ENCODE results near the gene RYR3. TPM values are rescaled to one million over a fixed set of nuclear protein-coding genes. Genes with fewer than 3 reads are reported as not detected.

Gene RYR3
- total and polyA plus RNA-seq, 5 experiments from 2014 or later: 0.17 to 0.22 TPM; not detected in 3

- H3K4me3 Mint-ChIP-seq: no peak overlapping the region
- no peak for DNase-seq
- no peaks in the 10 kb centered on the region for H3K36me3 Mint-ChIP-seq
- H3K27me3 Mint-ChIP-seq: peaks cover 0 to 16% (median 5%) of the 10 kb centered on the region in 5 donors
- no peak for ATAC-seq
- H3K4me1 Mint-ChIP-seq: no peaks in the 10 kb centered on the region
- POLR2A ChIA-PET: no interaction called here
- no peaks in the 10 kb centered on the region for H3K9me3 Mint-ChIP-seq
- no peak overlapping the region for H3K27ac Mint-ChIP-seq
These were observed 157.0 kb downstream of the RYR3 start for GRCh38 chr15:33467816-33468163.

GRCh38 chr15:33468740-33469139 is 158.0 kb downstream of the RYR3 start:
- no peak overlapping the region for H3K27ac Mint-ChIP-seq

DNA sequence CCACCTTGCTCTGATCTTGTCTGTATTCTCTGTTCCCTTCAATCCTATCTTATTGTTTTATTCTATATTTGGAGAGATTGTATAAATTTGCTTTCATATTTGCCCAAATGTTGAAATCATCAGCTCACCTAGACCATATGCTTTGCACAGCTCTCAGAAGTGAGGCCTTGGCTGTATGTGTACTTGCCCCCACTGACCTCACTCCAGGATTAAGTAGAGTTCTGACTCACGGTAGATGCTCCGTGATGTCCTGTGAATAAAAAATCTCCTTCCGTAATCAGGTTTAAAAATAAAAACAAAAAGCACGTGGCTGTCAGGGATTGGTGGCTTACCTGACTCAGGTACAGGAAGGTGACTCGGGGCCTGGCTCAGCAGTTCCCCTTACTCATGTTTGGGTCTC is 162.2 kb downstream of the RYR3 start:
- Mint-ChIP-seq H3K27me3 (peaks cover 0 to 11% (median 7%) of the 10 kb centered on the region in 5 donors), H3K36me3 (no peaks in the 10 kb centered on the region)
- no peak for DNase-seq

More at GRCh38 chr15:33468740-33469139, 158.0 kb downstream of the RYR3 start:
- no peak overlapping the region for H3K4me3 Mint-ChIP-seq
- no peaks in the 10 kb centered on the region for H3K9me3 Mint-ChIP-seq
- POLR2A ChIA-PET: no interaction called here
- no peak for DNase-seq
- ATAC-seq: no peak
- no peaks in the 10 kb centered on the region for H3K36me3 Mint-ChIP-seq
- no peaks in the 10 kb centered on the region for H3K4me1 Mint-ChIP-seq
- H3K27me3 Mint-ChIP-seq: peaks cover 0 to 19% (median 7%) of the 10 kb centered on the region in 5 donors

GRCh38 chr15:33473714-33474113 is 162.9 kb downstream of the RYR3 start:
- Mint-ChIP-seq H3K9me3 (peaks cover 0 to 3% (median 0%) of the 10 kb centered on the region in 9 donors), H3K36me3 (no peaks in the 10 kb centered on the region), H3K4me3 (no peak overlapping the region), H3K4me1 (no peaks in the 10 kb centered on the region), H3K27me3 (peaks cover 0 to 11% (median 7%) of the 10 kb centered on the region in 5 donors), H3K27ac (no peak overlapping the region)
- no peak for ATAC-seq
- DNase-seq: no peak
- POLR2A ChIA-PET: no interaction called here

More for the DNA sequence above, 162.2 kb downstream of the RYR3 start:
- ATAC-seq: no peak
- POLR2A ChIA-PET: no interaction called here
- no peak overlapping the region for H3K27ac Mint-ChIP-seq
- H3K4me1 Mint-ChIP-seq: no peaks in the 10 kb centered on the region
- no peak overlapping the region for H3K4me3 Mint-ChIP-seq
- H3K9me3 Mint-ChIP-seq: peaks cover 0 to 3% (median 0%) of the 10 kb centered on the region in 9 donors

DNA sequence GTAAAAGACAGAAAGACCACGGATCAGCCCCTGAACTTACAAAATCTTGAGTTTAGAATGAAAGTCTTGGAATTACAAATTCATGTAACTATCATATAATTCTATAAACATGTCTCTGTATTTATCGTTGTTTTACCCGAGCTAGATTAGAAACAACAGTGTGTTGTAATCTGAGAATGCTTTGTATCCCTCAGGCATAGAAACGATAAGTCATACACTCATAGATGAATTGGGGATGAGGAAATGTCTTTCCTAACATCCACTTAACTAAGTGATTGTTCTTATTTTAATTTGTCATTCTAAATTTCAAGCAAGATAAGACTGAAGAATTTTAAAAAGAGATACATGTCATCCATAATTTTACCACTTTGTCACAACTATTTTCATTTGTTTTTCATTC is 165.3 kb downstream of the RYR3 start:
- ATAC-seq (no peak), DNase-seq (no peak)
- POLR2A ChIA-PET: no interaction called here
- H3K9me3 Mint-ChIP-seq: peaks cover 0 to 9% (median 3%) of the 10 kb centered on the region in 9 donors
- peaks cover 0 to 11% (median 7%) of the 10 kb centered on the region in 5 donors for H3K27me3 Mint-ChIP-seq
- H3K27ac Mint-ChIP-seq: no peak overlapping the region
- H3K4me1 Mint-ChIP-seq: no peaks in the 10 kb centered on the region
- no peak overlapping the region for H3K4me3 Mint-ChIP-seq
- no peaks in the 10 kb centered on the region for H3K36me3 Mint-ChIP-seq

DNA sequence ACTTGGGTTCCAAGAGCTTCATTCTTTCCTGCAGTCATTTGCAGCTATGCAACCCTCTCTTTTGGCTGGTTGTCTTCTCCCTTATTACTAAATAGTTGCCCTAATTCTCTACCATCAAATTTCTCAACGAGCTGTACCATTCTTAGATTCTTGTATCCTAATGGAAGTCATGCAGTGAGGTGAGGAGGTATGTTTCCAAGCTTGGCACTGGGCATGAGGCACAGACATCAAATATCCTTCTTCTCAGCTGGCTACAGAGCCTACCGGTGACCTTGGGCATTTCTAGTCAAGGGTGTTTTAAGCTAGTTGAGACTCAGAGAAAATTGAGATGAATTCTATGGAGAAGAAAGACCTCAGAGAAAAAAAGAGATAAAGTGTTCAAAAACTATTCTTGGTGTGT is 166.1 kb downstream of the RYR3 start:
- Mint-ChIP-seq H3K27ac (no peak overlapping the region), H3K36me3 (peaks cover 0 to under 1% (median 0%) of the 10 kb centered on the region in 3 donors), H3K4me1 (no peaks in the 10 kb centered on the region), H3K9me3 (peaks cover 0 to 9% (median 3%) of the 10 kb centered on the region in 9 donors), H3K4me3 (no peak overlapping the region), H3K27me3 (peaks cover 0 to 11% (median 7%) of the 10 kb centered on the region in 5 donors)
- POLR2A ChIA-PET: no interaction called here
- ATAC-seq (no peak), DNase-seq (no peak)

DNA sequence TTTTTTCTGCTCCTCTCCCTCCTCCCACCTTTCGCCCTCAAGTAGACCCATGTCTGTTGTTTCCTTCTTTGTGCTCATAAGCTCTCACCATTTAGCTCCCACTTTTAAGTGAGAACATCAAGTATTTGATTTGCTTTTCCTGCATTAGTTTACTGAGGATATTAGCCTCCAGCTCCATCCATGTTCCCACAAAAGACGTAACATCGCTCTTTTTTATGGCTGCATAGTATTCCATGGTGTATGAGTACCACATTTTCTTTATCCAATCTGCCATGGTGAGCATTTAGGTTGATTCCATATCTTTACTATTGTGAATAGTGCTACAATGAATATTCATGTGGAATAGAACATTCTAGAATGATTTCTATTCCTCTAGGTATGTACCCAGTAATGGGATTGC is 178.6 kb downstream of the RYR3 start:
- H3K27me3 Mint-ChIP-seq: peaks cover 0 to 17% (median 4%) of the 10 kb centered on the region in 5 donors
- POLR2A ChIA-PET: no interaction called here
- H3K36me3 Mint-ChIP-seq: no peaks in the 10 kb centered on the region
- no peaks in the 10 kb centered on the region for H3K4me1 Mint-ChIP-seq
- H3K27ac Mint-ChIP-seq: no peak overlapping the region
- DNase-seq (no peak), ATAC-seq (no peak)
- peaks cover 0 to 3% (median 0%) of the 10 kb centered on the region in 9 donors for H3K9me3 Mint-ChIP-seq
- H3K4me3 Mint-ChIP-seq: no peak overlapping the region

DNA sequence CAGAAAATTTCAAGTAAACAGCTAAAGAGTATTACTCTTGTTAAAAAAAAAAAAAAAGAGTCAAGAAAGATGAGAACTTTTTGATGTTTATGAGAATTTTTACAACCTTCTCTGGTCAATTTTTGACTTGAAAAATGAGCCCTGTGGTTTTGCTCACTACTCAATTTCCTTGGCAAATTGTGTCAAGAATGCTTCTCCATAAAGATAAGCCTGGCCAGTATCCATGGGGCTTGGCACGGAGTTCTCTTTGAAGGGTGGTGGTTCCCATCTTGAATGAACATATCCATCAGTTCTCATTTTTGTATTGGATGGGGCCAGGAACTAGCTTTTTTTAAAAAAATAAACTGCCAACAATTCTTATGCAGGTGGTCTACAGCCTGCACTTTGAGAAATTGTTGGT is 179.9 kb downstream of the RYR3 start:
- Mint-ChIP-seq H3K4me1 (no peaks in the 10 kb centered on the region), H3K4me3 (no peak overlapping the region), H3K27me3 (peaks cover 0 to 24% (median 4%) of the 10 kb centered on the region in 5 donors), H3K9me3 (peaks cover 0 to 3% (median 0%) of the 10 kb centered on the region in 9 donors), H3K36me3 (no peaks in the 10 kb centered on the region), H3K27ac (no peak overlapping the region)
- POLR2A ChIA-PET: no interaction called here
- DNase-seq: no peak
- no peak for ATAC-seq

DNA sequence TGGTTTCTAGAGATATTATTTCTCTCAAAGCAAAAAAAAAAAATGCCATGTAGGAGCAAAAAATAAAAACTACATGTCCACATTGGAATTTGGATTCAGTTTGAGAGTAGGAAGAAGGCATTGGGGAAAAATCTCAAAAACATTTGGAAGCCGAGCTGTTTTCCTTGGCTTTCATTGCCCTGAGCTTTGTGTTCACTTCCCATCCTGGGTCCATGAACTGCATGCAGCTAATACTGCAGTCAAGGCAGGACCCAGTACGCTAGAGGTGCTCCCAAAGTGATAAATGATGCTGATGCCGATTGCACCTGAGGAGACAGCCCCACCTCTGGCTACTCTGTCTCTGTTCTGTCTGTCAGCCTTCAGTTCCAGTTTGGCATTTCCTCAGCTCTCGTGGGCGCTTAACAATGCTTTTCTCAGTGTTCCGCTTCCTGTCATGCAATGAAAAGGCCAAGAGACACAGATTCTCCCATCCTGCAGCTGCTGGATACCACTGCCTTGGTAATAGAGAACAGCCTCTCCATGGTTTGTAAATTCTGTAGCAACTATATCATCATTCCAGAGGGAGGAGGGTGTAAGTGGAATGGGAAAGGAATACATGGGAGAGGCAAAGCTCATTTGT is 181.8 kb downstream of the RYR3 start:
- peaks cover 0 to 3% (median 0%) of the 10 kb centered on the region in 9 donors for H3K9me3 Mint-ChIP-seq
- no peak overlapping the region for H3K27ac Mint-ChIP-seq
- no peaks in the 10 kb centered on the region for H3K36me3 Mint-ChIP-seq
- ATAC-seq (no peak), DNase-seq (no peak)
- H3K27me3 Mint-ChIP-seq: peaks cover 0 to 40% (median 6%) of the 10 kb centered on the region in 5 donors
- POLR2A ChIA-PET: no interaction called here
- H3K4me1 Mint-ChIP-seq: no peaks in the 10 kb centered on the region
- no peak overlapping the region for H3K4me3 Mint-ChIP-seq

GRCh38 chr15:33494306-33494705 is 183.5 kb downstream of the RYR3 start:
- H3K9me3 Mint-ChIP-seq: peaks cover 0 to 5% (median 0%) of the 10 kb centered on the region in 9 donors

DNA sequence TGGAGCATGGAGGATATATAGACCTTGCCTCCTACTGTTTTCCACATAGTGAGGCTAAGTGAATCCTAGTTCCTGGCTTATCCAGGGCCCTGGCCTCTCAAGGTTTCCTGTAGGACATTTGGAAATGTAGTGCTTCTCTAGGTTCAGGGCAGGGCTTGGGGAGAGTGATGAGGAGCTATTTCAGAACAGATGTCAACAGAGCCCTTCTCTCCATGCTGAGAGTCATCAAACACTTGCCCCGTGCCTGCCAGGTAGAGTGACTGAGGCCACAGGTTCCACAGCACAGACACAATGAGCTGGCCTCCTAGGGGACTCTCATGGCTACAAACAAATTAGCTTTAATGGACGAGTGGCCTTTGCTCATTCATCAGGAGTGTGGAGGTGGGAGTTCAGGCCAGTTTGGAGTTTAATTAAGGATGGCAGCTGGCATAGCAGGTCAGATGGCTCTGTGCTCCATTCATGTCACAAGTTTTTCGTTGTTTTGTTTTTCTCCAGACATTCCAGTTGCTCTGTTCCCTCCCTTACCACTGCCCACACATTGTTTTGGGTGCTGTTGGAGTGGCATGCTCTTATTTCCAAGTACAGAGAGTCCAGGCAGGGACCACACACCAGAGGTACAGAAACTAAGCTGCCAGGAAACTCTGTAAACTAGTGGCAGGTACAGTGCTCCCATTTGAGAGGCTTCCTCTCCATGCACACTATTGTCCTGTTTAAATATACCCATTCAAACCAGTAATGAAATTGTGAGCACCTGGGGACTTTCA is 189.8 kb downstream of the RYR3 start:
- Mint-ChIP-seq H3K27ac (no peak overlapping the region), H3K27me3 (peaks cover 11 to 61% (median 32%) of the 10 kb centered on the region in 5 donors), H3K9me3 (peaks cover 0 to 5% (median 0%) of the 10 kb centered on the region in 9 donors), H3K4me1 (no peaks in the 10 kb centered on the region), H3K36me3 (no peaks in the 10 kb centered on the region), H3K4me3 (no peak overlapping the region)
- POLR2A ChIA-PET: no interaction called here
- no peak for ATAC-seq
- DNase-seq: no peak

More at GRCh38 chr15:33494306-33494705, 183.5 kb downstream of the RYR3 start:
- no peak overlapping the region for H3K4me3 Mint-ChIP-seq
- ATAC-seq: no peak
- POLR2A ChIA-PET: no interaction called here
- no peak for DNase-seq
- H3K27me3 Mint-ChIP-seq: peaks cover 3 to 53% (median 13%) of the 10 kb centered on the region in 5 donors
- H3K27ac Mint-ChIP-seq: no peak overlapping the region
- H3K36me3 Mint-ChIP-seq: no peaks in the 10 kb centered on the region
- H3K4me1 Mint-ChIP-seq: no peaks in the 10 kb centered on the region

GRCh38 chr15:33503681-33504080 is 192.9 kb downstream of the RYR3 start:
- DNase-seq (no peak), ATAC-seq (no peak)
- POLR2A ChIA-PET: no interaction called here
- Mint-ChIP-seq H3K9me3 (peaks cover 0 to 2% (median 0%) of the 10 kb centered on the region in 9 donors), H3K4me1 (no peaks in the 10 kb centered on the region), H3K27ac (no peak overlapping the region), H3K36me3 (no peaks in the 10 kb centered on the region), H3K4me3 (no peak overlapping the region), H3K27me3 (peaks cover 8 to 56% (median 32%) of the 10 kb centered on the region in 5 donors)

DNA sequence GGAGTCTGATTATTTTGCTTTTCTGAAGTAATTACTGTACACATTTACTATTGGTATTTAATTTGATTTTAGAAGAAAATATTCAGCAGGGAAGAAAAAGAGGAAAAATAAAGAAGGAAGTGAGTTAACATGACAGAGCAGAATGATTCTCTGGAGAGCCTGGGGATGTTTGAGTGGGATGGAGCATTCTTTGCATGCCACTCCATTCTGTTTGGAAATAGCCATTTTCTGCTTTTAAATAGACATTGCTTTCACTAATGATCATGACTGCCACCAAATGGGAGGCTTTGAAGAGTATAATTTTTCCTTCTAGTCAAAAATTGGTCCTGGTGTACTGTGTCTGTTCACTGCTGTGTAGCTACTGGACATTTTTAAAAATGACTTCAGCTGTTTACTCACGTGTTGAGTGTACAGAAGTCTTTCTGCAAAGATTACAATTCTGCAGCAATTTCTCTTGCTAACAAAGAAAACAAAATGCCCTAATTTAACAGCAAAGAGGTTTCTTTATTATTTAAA is 196.1 kb downstream of the RYR3 start:
- ATAC-seq (no peak), DNase-seq (no peak)
- no peaks in the 10 kb centered on the region for H3K9me3 Mint-ChIP-seq
- no peaks in the 10 kb centered on the region for H3K36me3 Mint-ChIP-seq
- POLR2A ChIA-PET: no interaction called here
- H3K27ac Mint-ChIP-seq: no peak overlapping the region
- no peaks in the 10 kb centered on the region for H3K4me1 Mint-ChIP-seq
- H3K4me3 Mint-ChIP-seq: no peak overlapping the region
- peaks cover 2 to 43% (median 17%) of the 10 kb centered on the region in 5 donors for H3K27me3 Mint-ChIP-seq
